ENCODE results near the gene SLC25A33. TPM values are rescaled to one million over a fixed set of nuclear protein-coding genes. Genes with fewer than 3 reads are reported as not detected.
"Not testable (repeated sequence)": the region's sequence is repeated elsewhere in the genome, so short reads cannot be mapped to it uniquely, and the experiment has no call there.

Gene SLC25A33, protein sequence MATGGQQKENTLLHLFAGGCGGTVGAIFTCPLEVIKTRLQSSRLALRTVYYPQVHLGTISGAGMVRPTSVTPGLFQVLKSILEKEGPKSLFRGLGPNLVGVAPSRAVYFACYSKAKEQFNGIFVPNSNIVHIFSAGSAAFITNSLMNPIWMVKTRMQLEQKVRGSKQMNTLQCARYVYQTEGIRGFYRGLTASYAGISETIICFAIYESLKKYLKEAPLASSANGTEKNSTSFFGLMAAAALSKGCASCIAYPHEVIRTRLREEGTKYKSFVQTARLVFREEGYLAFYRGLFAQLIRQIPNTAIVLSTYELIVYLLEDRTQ
- 5.4 and 6.3 TPM in 2 replicates for total RNA-seq

DNA sequence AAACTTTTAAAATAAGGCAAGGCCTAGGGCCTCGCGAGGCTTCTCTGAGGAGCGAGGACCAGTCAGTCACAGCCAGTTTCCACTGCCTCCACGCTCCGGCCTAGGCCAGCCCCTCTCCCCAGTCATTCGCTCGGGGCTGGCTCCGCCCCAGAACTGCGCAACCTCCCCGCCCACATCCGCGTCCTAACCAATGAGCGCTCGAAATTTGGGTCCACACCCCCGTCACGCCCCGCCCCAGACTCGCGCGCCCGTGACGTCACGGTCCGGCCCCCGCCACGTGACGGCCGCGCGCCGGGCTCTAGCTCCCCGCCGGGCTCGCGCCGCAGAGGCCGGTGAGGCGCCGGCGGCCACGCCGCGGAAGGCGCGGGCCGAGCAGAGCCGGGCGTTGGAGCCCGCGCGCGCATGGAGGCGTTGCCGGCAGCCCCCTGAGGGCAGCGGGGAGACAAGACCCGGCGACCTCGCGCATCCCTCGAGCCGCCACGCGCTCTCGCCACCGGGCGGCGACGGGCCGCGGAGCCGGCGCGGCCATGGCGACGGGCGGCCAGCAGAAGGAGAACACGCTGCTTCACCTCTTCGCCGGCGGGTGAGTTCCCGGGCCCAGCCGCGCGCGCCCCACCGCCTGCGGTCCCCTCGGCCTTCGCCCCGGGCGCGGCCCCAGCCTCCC, at the start of gene SLC25A33:
Gene SLC25A33, plus strand, starts transcription at position 301 of the 664 bp plus-strand sequence. Its CDS starts 227 bp downstream, at position 528.
- DNase-seq, result peak; percentile 99

DNA sequence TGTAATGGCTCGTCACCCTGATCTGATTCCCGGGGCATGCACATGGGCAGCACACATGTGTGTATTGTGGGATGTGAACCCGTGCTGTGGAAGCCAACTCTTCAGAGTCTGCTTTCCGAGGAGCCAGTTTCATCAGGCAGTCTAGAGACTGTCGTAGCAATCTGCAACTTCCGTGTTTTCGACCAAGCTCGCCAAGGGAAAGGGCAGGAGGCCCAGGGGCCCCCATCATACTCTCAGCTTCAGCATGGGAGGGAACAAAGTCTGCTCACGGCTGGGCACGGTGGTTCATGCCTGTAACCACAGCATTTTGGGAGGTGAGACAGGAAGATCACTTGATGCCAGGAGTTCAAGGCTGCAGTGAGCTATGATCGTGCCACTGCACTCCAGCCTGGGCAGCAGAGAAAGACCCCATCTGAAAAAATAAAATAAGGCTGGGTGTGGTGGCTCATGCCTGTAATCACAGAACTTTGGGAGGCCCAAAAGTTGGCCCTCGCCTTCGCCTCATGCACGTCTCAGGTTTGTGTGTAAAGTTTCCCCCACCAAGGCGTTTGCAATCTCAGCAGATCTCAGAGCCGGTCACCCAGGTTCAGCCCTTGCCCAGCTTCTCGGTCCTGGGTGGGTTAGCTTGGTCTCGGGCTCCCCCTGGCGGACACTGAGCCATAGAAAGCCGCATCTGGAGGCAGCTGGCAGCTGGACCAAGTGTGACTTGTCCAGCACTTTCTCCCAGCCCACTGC, 48.5 kb upstream of the SLC25A33 start:
- DNase-seq, result peak; percentile 91

DNA sequence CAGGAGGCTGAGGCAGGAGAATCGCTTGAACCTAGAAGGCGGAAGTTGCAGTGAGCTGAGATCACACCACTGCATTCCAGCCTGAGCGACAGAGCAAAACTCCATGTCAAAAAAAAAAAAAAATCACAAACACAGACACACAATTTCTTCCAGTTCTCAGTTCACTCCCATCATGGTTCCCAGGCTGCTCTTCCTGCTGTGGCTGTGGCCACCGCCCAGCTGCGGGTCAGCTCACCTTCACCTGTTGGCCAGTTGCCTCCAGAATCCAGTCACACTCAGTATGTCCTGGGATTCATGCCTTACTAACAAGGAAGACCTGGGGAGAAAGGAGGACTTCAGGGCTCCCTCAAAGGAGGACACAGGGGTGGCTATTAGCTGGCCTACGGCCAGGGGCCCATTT, 45.9 kb upstream of the SLC25A33 start:
- DNase-seq, result no peak

DNA sequence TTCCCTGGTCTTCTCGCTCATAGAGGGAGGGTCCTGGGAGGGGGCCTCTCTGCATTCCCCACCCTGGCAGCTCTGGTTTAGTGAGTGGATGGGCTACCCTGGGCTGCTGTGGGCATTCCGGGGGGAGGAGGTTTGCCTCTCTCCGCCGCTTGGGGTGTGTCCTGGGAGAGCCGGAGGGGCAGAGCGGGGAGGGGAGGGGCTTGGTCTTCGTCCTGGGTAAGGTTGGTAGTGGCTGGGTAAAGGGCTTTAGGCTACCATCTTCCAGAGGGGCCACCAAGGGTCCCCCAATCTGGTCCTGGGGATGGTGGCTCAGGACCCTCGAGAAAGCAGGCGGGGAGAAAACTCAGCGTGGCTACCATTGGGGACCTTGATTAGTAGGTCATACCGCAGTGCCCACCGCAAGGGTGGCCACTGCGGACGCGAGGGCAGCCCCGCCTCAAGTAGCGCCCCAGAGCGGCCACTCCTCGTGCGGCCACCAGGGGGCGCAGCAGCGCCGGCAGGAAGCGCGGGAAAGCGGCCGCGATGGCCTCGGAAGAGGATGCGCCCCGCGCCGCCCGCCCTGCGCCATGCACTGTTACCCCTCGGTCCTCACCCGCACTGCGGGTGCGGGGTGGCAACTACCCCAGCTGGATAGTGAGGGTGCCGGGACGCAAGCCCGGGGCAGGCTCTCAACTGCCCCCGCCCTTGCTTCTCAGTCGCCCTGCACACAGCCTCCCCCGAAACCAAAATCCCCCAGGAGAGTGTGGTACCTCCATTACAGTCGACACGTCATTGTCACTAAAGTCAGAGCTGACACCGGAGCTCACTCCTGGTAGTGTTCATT, 44.1 kb upstream of the SLC25A33 start:
- DNase-seq, result peak; percentile 70

DNA sequence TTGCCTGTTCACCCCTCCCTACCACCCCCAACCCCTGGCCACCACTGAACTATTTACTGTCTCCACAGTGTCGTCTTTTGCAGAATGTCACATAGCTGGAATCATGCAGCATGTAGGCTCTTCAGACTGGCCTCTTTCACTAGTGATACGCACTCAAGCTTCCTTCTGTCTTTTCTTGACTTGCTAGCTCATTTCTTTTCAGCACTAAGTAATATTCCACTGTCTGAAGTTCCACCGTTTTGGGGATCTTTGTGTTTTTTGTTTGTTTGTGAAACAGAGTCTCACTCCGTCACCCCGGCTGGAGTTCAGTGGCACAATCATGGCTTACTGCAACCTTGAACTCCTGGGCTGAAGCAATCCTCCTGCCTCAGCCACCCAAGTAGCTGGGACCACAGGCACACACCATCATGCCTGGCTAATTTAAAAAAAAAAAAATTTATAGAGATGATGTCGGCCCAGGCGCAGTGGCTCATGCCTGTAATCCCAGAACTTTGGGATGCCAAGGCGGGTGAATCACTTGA, 43.4 kb upstream of the SLC25A33 start:
- DNase-seq, result no peak

DNA sequence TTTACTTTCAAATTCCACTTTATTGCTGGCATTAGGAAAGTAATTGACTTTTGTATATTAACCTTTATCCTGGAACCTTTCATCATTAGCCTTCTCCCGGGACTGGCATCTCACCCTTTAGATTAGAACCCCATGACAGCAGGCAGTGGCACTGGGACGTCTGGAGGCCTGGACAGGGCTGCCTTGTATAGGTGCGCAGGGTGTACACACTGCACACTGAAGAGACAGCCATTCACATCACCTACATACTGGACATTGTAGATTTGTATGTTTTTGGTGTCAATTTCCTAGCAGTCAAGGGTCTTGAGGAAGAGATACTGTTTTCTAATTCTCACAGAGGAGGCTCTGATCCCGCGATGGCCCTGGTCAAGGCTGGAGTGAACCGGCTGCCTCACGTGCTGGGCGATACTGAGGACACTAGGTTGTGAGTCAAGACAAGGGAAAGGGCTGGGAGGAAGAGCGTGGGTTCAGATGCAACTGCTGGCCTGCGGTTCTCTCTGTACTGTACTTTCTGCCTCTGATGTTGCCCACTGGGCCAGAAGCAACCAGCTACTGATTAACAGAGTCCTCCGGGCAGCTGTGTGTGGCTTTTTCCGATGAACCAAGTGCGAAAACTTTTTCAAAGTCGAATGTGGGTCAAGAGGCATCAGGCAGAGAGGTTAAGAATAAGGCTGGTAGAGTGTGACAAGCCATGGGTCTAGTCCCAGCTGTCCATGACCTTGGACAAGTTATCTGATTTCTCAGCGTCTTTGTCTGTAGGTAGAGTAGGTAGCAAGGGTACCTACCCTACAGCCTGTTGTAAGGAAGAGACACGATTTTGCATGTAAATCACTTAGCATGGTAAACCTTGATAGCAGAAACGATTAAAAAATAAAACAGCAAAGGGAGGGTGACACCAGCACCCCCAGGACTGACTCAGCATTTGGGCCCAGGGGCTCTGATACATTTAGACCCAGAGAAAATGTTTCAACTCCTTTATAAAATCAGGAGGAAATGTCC, 38.2 kb upstream of the SLC25A33 start:
- no peak for DNase-seq

DNA sequence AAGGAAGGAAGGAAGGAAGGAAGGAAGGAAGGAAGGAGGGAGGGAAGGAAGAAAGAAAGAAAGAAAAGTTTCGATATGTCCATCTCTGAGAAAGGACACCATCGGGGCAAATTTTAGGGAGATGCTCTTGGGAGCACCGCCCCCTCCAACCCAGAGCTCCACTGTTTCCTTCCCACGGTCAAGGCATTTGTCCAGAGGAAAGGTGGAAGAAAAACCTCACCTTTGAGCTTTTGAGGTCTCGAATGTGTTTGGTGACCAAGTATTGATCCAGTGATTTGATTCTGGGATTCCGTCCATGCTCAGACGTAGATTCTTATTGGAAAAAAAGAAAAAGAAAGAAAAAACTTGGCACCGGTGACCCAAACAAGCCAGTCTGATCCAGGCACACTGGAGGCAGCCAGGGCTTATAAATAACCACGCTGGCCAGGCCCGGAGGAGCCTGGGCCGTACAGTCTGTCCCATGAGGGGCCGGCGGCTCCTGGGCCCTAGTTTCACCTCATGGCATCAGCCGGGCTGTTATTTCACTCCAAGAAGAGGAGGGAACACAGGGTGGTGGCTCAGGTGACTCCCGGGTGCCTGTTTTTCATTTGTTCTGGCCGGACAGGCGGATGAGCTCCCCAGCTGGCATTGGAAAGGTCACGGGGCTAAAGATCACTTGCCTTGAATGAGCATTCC, 36.1 kb upstream of the SLC25A33 start:
- no peak for DNase-seq

DNA sequence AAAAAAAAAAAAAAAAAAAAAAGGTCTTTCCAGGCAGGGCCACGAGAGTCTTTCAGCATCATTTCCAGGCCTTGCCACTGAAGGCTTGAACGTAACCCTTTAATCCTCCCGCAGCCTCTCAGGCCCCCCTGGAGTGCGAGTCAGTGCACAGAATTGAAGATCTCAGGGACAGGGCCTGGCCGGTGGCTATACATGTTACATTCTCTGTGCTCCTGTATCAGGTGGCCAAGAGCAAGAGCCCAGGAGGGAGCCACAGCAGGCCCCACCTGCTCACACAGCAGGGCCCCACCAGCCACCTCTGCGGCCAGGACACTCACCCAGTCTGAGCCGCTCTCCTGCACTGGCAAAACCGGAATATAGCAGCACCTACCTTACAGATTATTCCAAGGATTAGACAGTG, 34.1 kb upstream of the SLC25A33 start:
- DNase-seq, result no peak

DNA sequence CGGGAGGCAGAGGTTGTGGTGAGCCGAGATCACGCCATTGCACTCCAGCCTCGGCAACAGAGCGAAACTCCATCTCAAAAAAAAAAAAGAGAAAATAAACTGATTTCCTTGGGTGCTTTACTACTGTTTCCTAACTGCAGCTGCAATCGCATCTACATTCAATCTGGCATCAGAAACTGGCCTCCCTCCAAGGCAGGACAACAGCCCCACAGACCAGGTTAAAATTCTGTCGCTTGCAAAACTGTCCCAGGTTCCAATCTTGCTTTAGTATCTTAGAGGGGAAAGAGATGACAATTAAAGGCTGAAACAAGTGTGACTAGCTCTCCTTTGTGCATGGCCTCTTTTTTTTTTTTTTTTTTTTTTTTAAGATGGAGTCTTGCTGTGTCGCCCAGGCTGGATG, 32.4 kb upstream of the SLC25A33 start:
- DNase-seq, result no peak

DNA sequence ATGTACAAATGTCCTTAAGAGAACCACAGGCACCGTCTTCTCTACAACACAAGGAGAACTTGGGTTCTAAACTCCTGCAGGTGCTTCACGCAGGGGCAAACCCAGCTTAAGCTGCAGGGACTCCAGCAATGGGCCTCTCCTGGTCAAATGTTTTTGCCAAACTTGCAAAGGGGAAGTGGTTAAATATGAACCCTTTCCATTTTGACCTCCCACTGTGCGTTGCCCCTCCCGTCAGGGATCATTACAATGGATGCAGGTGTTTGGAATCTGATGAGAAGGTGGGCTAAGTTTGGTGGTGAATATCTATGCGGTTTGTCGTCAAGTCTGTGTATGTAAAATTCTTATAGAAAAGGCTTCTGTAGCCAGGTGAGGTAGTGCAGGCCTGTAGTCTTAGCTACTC, 29.1 kb upstream of the SLC25A33 start:
- no peak for DNase-seq

DNA sequence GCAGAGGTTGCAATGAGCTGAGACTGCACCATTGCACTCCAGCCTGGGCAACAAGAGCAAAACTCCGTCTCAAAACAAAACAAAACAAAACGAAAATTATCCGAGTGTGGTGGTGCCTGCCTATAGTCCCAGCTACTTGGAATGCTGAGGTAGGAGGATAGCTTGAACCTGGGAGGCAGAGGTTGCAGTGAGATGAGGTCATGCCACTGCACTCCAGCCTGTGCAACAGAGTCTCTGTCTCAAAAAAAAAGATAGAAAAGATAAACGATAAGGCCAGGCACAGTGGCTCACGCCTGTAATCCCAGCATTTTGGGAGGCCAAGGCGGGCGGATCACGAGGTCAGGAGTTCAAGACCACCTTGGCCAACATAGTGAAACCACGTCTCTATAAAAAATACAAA, 23.7 kb upstream of the SLC25A33 start:
- DNase-seq, result not testable (repeated sequence)

DNA sequence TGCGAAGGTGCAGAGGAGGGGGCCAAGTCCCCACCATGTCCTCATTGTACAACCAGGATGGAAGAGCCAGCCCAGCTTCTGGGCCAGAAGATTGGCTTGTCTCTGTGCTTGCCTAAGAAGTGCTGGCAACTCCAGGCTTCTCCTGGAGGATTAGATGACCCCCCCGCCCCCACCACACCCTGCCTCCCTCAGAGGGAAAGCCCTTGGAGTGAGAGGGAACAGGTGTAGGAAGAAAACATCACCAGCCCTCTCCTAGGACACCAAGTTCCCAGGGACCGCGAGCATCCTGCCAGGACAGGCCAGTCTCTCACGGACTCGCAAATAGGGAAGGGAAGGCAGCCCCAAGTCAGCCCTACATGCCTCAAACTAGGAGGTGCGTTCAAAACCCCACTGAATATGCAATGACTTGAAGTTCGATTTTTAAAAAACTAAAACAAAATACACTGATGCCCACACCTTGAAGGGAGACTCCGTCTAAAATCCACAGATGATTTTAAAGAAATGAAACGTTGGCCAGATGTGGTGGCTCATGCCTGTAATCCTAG, 20.7 kb upstream of the SLC25A33 start:
- no peak for DNase-seq

DNA sequence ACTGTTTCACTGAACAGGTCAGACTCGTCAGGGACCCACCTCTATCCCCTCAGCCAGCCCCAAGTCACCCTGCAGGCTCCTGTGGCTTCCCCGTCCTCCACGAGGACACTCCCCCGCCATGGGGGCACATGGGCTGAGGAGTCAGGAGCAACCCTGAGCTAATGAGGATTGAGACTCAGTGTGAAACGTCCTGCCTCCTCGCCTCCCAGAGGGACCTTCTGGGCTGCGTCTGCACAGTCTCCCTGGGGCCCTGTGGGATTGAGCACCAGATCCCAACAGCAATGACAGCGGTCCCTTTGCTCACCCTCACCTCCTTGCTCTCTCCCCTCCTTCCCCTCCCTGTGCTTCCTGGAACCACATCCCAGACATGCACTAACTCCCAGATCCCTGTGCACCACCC, 18.9 kb upstream of the SLC25A33 start:
- no peak for DNase-seq

DNA sequence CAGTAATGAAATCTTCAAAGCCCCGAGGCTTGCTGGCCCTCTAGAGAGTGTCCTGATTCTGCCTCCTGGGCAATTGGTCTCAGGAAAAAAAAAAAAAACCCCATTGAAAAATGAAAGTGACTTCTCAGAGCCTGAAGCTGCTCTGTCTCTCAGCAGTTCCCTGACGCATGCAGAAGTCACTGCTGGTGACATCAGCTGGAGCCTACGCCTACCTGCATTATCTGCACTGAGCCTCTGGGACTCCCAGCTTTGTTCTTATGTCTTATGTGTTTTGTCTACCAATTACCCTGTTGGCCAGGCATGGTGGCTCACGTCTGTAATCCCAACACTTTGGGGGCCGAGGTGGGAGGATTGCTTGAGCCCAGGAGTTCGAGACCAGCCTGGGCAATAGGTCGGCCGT, 10.1 kb upstream of the SLC25A33 start:
- no peak for DNase-seq

DNA sequence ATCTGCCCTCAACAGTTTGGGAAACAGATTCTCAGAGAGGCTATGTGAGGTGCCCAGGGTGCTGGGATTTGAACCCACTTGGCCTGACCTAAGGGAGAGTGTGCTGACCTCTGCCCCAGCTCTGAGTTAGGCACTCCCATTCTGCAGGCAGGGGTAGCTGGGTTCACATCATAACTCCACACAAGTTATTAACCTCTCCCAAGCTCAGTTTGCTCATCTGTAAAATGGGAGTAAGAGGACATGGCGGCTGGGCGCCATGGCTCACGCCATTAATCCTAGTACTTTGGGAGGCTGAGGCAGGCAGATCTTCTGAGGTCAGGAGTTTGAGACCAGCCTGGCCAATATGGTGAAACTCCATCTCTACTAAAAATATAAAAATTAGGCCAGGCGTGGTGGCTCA, 8.9 kb upstream of the SLC25A33 start:
- no peak for DNase-seq

DNA sequence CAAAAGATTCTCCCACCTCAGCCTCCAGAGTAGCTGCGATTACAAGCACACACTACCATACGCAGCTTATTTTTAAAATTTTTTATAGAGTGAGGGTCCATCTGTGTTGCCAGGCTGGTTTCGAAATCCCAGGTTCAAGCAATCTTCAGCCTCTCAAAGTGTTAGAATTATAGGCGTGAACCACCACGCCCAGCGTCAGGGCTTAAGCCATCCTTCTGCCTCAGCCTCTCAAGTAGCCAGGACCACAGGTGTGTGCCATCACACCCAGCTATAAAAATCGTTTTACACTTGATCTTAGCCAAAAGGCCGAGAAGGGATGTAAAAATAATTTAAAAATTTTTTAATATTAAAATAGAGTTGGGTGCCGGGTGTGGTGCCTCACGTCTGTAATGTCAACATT, 4.3 kb upstream of the SLC25A33 start:
- no peak for DNase-seq

DNA sequence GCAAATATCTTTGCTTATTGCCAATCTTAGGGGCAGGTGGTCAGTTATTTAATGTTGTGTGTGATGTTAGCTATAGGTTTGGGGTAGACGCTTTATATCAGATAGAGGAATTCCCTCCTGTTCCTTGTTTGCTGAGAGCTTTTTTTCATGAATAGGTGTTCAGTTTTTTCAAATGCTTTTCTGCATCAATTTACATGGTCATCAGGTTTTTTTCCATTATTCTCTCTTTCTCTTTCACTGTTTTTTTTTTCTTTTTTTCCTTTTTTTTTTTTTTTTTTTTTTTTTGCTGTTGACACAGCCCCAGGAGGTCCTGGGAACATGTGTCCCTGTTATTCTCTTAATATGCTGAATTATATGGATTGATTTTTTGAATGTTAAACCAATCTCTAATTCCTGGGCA, 3.0 kb upstream of the SLC25A33 start:
- DNase-seq, result no peak

DNA sequence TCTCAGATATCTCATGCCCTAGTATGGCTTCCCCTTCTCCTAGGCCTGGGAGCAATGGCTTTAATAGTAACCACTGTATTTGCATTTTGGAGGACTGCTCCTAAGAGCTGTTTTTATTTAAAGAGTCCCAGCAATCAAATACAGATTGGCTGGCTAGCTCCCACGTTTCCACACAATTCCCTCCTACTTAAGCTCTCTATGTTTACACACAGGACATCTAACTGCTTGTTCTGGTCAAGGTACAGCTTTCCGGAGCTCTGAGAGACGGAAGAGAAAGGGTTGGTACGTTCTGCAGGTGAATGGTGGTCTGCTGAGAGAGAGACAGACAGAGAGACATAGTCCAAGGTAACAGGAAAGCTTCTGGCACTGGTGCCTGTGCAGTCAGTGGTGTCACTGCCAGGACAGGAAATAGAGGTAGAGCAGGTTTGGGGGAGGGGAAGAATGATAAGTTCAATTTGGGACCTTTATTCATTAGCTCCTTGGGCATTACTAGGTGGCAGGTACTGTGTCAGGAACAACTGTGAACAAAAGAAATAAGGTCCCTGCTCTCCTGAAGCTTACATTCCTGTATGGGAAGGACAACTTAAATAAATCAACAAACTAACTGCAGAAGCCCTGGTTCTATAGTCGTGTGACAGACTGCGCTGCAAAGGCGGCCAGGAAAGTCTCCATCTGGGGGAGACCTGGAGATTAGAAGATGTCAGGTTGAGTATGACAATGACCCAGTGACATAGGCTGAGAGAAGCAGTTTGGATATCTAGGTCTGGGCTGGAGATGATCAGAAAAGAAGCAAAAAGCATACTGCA, 1.2 kb upstream of the SLC25A33 start:
- no peak for DNase-seq

DNA sequence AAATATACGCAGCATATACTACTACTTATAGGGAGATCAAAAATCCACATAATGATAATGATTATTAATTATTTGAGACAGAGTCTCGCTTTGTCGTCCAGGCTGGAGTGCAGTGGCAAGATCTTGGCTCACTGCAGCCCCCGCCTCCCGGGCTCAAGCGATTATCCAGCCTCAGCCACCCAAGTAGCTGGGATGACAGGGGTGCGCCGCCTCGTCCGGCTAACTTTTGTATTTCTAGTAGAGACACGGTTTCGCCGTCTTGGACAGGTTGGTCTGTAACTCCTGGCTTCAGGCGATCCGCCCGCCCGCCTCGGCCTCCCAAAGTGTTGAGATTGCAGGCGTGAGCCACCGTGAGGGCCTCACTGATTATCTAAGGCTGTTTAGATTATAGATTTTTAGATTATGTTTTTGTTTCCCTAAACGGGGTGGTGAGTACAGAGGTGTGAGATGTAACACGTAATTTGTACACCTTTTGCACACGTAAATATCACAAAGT, 548 bp upstream of the SLC25A33 start:
- no peak for DNase-seq
